Measurements from ENCODE around the gene FIGN.

FIGN gene

GRCh38 chr2:163703386-163703785 lies 32.4 kb downstream of the FIGN start:
- DNase-seq = no peak

- no peak for DNase-seq
These were observed 34.2 kb downstream of the FIGN start for GRCh38 chr2:163701399-163702195.

DNA sequence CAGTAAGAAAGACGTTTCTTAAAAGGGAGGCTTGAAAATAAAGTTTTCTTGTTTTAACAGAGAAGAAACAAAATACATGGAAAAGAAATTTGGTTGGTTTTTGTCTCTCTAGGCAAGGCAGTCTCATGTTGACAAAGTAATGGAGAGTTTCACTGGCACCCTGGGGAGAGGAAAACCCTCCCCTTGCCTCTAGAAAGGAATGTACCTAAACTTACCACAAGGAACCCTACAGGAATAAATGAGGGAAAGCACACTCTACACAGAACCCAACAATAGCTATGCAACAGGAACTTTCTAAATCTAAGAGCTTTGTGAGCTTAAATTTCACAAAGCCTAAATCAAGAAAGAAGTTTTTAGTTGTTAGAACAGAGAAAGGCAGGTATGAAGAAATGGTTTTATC lies 37.0 kb downstream of the FIGN start:
- no peak for DNase-seq

DNA sequence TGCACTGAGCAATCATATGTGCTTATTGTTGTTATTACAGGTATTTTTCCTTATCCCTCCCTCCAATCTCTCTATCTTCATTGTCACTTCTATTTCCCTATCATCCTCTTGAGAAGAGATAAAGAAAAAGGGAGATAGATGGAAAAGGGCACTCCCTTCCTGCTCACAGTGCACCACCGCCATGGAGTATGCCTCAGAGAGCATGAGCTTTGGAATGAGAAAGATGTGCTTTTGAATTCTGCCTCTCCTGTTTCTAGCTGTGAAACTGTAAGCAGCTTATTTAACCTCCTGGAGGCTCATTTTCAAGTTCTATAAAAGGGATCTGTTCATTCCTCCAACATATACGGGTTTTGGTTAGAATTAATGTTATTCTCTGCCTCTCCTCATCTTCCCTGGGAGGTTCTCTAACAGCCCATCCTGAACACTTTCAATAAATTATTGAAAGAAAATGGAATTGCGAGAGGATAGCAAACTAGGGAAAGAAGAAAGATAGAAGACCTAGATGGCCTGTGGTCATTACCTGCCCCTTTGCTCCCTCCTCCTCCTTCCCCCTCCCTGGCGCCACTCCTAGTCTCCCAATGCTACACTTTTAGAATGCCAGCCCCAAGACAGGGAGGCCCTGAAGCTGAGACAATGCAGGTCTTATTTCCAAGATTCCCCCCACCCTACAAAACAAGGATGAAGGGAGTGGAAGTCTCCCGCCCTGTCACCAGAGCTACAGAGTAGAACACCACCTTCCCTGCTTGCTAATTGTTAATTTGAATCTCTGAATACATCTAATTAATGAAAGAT lies 37.8 kb downstream of the FIGN start:
- no peak for DNase-seq

- no peak for DNase-seq
These were observed 38.4 kb downstream of the FIGN start for GRCh38 chr2:163697429-163697828.

- no peak for DNase-seq
These were observed 42.3 kb downstream of the FIGN start for GRCh38 chr2:163693484-163693883.

DNA sequence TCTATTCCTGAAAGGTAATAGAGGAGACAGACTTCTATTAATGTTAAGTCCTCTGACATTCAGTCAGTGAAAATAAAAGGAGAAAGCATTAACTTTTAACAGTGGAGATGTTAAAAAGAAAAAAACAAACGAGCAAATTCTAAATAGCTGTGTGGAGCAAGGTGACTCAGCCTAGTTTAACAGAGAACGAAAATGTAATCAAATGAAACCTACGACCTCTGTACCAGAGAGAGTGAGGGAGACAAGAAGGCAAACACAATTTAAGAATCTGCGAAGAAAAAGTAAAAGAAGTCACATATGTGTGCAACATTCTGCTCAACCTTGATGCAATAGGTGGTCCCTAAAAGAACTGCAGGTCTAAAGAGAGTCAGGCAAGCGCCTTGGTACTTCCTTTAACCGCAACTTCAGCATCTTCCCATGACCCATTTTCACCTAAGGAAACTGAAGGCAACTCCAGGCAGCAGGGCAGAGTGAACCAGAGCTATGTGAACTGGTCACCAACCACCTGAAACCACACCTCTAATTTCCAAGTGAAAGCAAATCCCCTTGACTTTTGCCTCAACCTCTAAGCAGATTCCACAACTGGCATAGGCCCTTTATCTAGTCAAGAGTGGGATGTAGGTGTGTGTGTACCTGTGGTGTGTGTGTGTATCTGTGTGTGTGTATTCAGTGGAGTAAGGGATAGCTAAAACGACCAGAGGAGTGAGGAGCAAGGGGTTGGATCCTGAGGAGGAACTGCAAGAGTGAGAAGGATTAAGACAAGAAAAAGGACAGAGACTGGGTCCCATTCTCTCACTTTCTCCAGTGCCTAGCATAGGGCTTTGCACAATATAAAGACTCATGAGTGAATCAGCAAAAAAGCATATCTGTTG lies 43.0 kb downstream of the FIGN start:
- no peak for DNase-seq

DNA sequence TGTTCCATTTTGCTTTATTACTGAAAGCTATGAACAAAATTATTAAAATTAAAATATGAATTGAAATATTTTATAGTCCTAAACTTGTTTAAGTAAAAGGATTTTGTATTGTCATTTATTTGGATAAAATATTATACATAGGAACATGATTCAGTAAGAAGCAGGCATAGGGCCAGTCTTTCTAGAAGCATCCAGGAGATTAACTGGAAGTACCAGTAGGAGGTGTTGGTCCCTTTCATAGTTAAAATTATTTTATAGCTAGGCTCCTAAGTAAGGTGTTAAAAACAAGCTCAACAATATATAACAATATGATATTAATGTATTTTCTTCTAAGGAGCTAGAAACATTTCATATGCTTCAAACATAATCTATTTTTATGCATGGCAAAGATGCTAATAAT lies 43.7 kb downstream of the FIGN start:
- no peak for DNase-seq

DNA sequence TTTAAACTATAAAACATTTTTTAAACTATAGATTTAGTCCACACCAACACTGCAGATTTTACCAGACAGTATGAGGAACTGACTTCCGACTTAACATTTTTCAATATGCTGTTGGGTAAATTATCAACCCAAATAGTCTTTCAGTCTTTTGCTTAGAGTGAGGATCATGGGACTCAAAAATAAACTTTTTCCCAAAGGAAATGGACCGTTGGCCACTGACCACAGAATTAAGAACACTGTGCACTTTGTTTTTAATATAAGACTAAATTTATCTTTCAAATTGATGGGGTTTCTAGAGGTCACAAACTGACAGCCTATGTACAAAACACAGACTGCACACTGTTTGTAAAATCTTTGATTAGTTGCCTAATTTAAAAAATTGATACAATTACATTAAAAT lies 44.9 kb downstream of the FIGN start:
- DNase-seq = no peak

DNA sequence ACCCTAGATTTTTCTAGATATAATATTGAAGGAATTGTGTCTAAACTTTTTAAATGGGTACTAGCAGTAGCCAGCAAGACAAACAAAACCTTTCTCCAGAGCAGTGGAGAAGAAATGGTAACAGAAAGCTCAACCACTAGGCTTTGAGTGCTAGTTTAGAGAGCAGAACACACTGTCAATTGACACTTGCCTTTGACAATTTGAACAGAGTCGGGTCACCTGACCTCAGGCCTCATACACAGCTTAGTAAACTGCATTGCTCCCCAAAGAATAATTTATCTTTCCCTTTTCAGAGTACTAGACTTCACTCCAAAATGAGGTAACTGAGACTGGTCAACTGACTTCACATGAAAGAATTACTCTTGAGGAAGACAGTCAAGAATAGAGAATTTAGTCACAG lies 48.6 kb downstream of the FIGN start:
- DNase-seq = no peak

GRCh38 chr2:163686289-163686688 lies 49.5 kb downstream of the FIGN start:
- no peak for DNase-seq

- no peak for DNase-seq
These were observed 53.1 kb downstream of the FIGN start for GRCh38 chr2:163682695-163683094.

DNA sequence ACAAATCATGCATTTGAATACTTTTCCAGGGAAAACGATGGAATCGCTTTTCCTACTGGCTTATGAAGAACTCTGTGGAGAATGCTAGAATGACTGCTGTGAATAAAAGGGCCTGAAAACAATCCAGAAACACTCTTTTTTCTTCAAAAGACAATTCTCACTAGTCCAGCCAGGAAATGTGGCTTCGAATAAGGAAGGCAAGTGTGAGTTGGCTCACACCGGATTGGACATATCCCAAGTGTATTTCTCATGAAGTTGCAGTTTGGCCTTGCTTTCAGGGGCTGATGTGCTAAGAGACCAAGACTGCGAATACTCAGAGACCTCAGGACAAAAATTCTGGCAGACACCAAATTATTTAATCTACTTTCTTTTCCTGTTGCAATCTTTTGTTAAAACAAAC lies 54.1 kb downstream of the FIGN start:
- DNase-seq = no peak

DNA sequence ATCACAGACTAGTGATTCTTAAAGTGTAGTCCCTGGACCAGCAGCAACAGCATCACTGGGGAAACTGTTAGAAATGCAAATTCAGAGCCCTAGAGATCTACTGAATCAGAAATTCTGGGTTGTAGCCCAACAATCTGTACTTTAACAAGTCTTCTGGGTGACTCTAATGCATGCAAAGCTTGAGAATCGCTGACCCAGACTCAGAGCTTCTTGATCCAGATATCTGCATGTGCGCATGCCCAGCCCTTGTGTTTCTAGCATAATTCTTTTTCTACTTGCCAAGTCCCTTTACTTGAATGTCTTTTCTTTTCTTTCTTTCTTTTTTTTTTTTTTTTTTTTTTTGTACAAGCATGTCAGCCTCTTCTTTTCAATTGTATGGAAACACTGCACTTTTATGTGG lies 60.4 kb downstream of the FIGN start:
- no peak for DNase-seq

DNA sequence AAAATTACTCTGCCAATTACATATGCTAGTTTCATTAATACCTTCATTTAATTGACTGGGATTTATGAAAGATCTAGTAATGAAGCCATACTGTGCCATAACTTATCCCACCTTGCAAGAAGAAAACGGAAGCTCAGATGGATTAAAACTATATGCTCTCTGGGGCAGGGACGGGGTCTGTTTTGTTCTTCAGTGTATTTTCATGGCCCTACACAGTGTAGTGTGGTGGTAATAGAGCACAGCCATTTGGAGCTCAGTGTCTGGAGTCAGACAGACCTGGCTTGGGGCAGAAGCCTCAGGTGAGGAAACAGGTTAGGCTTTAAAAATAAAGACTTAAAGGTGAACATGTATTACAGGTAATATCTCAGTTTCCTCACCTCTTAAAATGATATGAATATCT lies 62.3 kb downstream of the FIGN start:
- DNase-seq = no peak

- DNase-seq = no peak
These were observed 64.9 kb downstream of the FIGN start for GRCh38 chr2:163670929-163671328.

DNA sequence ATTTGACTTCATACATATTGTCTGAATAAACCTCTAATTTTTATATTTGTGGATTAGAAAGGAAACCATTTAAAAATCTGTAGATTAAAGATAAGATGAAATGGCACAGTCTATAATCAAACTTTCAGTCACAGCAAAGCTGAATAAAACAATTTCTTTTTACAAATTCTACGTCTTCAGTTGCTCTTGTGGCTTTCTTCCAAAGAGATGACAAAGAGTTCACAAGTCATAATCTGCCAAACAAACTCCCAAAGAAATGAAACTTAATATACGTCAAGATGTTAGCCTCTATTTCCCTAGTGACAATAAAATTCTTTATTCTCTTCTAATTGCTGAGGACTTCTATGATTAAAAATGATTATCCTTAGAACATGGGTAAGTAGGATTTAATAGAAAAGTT lies 66.3 kb downstream of the FIGN start:
- no peak for DNase-seq

- no peak for DNase-seq
These were observed 68.5 kb downstream of the FIGN start for GRCh38 chr2:163667064-163667887.

GRCh38 chr2:163665817-163666216 lies 70.0 kb downstream of the FIGN start:
- no peak for DNase-seq

DNA sequence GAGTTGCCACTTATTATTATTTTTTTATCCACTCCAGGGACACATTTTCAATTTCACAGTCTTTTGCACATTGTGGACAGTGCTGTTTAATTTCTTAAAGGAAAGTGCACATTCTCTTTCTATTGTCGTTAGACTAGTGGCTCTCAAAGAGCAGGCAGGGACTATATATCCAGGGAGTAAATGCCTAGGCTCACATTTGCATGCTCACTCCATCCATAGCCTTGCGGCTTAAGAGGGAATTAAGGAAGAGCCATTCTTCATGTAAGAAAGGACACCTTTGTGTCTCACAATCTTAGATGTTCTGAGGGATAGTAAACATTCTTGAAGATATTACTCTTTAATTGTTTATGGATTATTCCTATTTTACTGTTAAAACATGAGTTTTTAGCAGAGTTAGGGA lies 70.8 kb downstream of the FIGN start:
- no peak for DNase-seq

DNA sequence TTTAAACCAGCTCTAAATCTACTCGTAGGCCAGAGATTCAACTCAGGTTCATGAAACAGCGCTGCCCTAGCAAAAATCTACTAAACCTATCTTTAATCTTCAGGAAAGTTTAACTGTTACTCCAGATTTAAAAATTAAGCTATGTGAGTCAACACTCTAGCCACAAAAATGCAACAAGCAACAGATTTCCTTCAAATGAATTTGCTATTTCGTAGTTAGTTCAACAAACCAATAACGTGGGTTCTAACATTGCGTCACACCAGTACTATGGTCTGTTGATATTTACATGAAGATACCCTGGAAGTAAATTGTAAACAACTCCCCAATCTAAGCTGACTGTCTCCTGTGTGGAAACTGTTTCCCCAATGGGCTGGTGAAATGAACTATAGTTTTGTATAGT lies 71.2 kb downstream of the FIGN start:
- DNase-seq = no peak

DNA sequence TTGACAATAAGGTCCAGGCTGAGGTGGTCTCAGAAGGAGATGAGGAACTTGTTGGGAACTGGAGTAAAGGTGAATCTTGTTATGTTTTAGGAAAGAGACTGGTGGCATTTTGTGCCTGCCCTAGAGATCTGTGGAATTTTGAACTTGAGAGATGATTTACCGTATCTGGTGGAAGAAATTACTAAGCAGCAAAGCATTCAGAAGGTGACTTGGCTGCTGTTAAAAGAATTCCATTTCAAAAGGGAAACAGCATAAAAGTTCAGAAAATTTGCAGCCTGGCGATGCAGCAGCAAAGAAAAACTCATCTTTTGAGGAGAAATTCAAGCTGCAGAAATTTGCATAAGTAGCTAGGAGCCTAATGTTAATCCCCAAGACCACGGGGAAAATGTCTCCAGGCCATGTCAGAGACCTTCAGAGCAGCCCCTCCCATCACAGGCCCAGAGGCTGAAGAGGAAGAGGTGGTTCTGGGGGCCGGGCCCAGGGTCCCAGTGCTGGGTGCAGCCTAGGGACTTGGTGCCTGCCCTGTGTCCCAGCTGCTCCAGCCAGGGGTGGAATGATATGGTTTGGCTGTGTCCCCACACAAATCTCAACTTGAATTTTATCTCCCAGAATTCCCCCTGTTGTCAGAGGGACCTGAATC lies 73.5 kb downstream of the FIGN start:
- no peak for DNase-seq
